ENCODE measurements around the gene CEL.

DNA sequence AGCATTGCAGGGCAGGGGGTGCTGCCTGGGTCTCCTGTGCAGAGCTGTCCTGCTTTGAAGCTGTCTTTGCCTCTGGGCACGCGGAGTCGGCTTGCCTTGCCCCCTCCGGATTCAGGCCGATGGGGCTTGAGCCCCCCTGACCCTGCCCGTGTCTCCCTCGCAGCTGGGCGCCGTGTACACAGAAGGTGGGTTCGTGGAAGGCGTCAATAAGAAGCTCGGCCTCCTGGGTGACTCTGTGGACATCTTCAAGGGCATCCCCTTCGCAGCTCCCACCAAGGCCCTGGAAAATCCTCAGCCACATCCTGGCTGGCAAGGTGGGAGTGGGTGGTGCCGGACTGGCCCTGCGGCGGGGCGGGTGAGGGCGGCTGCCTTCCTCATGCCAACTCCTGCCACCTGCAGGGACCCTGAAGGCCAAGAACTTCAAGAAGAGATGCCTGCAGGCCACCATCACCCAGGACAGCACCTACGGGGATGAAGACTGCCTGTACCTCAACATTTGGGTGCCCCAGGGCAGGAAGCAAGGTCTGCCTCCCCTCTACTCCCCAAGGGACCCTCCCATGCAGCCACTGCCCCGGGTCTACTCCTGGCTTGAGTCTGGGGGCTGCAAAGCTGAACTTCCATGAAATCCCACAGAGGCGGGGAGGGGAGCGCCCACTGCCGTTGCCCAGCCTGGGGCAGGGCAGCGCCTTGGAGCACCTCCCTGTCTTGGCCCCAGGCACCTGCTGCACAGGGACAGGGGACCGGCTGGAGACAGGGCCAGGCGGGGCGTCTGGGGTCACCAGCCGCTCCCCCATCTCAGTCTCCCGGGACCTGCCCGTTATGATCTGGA, 2.7 kb downstream of the CEL start:
- TF ChIP-seq SIX5 (IDR thresholded peaks at IDR 0.05; ENCODE audit: low read depth, low read length, severe bottlenecking) = no peak
- no peak for TF ChIP-seq ZNF274 (IDR thresholded peaks at IDR 0.05; ENCODE audit: insufficient read depth, insufficient read length)
- no peak for TF ChIP-seq SIN3A (IDR thresholded peaks at IDR 0.05; ENCODE audit: low read depth, low read length)
- TF ChIP-seq MXI1 (IDR thresholded peaks at IDR 0.05; ENCODE audit: low read depth, low read length) = no peak
- TF ChIP-seq ZNF207 (IDR thresholded peaks at IDR 0.05; ENCODE audit: borderline replicate concordance) = no peak
- no peak for TF ChIP-seq LARP7 (IDR thresholded peaks at IDR 0.05)
- no peak for TF ChIP-seq ZNF24 (IDR thresholded peaks at IDR 0.05)
- TF ChIP-seq, protein P1, sequence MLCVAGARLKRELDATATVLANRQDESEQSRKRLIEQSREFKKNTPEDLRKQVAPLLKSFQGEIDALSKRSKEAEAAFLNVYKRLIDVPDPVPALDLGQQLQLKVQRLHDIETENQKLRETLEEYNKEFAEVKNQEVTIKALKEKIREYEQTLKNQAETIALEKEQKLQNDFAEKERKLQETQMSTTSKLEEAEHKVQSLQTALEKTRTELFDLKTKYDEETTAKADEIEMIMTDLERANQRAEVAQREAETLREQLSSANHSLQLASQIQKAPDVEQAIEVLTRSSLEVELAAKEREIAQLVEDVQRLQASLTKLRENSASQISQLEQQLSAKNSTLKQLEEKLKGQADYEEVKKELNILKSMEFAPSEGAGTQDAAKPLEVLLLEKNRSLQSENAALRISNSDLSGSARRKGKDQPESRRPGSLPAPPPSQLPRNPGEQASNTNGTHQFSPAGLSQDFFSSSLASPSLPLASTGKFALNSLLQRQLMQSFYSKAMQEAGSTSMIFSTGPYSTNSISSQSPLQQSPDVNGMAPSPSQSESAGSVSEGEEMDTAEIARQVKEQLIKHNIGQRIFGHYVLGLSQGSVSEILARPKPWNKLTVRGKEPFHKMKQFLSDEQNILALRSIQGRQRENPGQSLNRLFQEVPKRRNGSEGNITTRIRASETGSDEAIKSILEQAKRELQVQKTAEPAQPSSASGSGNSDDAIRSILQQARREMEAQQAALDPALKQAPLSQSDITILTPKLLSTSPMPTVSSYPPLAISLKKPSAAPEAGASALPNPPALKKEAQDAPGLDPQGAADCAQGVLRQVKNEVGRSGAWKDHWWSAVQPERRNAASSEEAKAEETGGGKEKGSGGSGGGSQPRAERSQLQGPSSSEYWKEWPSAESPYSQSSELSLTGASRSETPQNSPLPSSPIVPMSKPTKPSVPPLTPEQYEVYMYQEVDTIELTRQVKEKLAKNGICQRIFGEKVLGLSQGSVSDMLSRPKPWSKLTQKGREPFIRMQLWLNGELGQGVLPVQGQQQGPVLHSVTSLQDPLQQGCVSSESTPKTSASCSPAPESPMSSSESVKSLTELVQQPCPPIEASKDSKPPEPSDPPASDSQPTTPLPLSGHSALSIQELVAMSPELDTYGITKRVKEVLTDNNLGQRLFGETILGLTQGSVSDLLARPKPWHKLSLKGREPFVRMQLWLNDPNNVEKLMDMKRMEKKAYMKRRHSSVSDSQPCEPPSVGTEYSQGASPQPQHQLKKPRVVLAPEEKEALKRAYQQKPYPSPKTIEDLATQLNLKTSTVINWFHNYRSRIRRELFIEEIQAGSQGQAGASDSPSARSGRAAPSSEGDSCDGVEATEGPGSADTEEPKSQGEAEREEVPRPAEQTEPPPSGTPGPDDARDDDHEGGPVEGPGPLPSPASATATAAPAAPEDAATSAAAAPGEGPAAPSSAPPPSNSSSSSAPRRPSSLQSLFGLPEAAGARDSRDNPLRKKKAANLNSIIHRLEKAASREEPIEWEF (IDR thresholded peaks at IDR 0.05; ENCODE audit: insufficient replicate concordance, low read depth, low read length) = no peak
- no peak for TF ChIP-seq SMC3 (IDR thresholded peaks at IDR 0.05; ENCODE audit: borderline replicate concordance, low read length)
- no peak for TF ChIP-seq ZNF384 (IDR thresholded peaks at IDR 0.05; ENCODE audit: borderline replicate concordance, low read depth, low read length)
